HG03460 (cell line): ENCODE data around the gene ULK4.
"Not testable (repeated sequence)": the region's sequence is repeated elsewhere in the genome, so short reads cannot be mapped to it uniquely, and the experiment has no call there.

Experiments used
- ATAC-seq: cut with Tn5 transposase; IDR thresholded peaks from one replicate; pipeline ENCODE4 v1.9.1; 2021; ENCODE audit not compliant: unreplicated experiment

Gene ULK4

DNA sequence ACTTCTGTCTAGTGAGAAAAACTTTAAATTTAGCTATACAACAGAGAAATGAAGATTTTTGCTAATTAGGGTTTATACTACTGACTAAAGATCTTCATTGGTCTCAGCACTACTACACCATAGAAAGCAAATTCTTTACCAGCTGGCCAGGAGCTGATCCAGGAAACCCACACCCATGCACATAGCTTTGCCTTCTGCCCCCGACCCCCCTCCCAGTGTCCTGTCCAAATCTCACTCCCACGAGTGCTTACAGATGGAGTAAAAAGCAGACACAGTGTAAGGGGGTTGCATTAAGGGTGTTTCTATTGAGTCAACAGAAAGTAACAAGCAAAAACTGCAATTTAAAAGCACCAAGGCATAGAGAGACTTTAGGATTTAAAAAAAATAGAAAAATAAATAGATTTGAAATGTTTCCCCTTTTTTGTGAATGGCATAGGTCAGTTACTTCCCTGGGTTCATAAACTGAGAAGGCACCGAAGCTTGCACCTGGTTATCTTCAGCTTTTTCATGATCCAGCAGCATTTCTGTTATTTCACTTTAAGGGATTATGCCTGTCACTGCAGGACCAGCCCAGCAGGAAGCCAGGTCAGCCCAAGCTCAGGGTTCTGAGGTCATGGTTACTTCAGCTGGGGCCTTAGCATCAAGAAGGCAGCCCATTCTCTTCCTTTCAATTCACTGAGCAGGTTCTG, 638.3 kb downstream of the ULK4 start:
- ATAC-seq: no peak

DNA sequence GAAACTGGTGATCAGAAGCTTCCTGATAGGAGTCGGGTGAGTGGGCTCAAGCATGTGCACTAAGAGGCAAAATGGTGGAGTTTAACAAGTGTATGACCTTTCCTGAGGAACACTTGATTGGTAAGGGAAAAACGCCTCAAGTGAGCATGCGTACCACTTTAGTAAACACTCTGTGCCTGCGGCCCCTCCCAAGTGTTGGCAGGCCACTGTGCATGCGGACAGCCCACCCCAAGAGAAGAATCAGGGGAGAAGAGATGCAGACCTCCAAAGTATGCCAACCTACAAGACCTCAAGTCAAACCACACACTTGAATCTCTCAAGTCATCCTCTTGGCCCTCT, 640.3 kb downstream of the ULK4 start:
- ATAC-seq: no peak

DNA sequence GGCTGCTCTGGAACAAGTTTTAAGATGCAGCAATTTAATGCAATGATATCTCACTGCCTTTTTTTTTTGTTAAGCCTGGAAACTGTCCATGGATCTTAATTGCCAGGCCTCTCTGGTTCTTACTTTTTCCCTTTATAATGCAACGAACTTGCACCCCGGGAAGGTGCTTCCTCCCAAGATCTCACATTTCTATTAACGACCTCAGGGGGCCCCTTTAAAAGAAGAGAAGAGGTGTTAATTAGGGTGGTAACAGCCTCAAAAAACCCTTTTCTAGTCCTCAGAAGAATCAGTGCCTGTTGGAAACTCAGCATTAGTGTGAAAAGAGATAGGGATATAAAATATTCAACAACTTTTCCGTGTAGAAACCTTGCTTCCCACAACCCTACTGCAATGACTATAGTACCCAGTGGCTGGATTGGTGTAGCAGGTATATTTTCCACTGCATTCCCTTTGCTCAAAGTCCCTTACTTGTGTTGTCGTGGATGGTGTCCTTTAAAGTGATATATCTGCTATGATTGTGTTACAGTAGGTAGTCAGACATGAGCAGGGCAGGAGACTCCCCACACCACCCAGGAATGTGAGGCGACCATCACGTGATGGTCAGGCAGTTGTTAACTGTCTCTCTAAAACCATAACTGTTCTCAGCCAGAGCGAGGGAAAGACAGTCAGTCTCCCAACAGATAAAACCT, 640.8 kb downstream of the ULK4 start:
- no peak for ATAC-seq

DNA sequence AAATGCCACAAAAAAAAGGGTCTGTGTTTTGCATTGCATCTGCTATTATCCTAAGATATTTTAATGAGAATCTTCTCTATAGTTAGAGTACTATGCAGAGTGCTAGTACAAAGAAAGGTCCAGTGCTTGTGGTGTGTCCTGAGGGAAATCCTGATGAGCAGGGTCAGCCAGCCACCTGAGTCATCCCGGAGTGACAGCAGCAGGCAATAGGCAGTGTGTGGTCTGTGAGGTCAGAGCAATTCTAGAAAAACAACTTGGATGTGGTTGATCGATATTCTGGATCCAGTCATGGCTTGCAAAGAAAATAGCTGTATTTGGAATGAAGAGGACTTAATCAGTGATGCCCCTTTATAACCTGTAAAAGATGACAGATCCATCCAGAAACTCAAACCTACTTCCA, 643.4 kb downstream of the ULK4 start:
- no peak for ATAC-seq

DNA sequence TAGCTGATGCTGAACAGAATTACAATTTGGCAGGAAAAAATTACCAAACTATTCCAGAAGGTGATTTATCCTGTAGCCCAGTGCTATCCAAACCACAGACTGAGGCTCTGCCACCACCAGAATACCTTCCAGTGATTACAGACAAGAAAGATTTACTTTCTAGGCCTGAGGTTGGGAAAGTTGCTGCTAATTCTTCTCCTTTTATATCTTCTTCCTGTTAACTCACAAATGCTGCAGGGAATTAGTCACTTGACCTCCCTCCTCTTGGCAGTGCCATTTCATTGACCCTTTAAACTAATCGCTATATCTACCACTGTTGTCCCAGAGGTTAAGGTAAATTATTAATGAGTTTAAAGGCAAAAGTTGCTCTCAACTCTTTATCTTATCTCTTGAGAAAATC, 644.2 kb downstream of the ULK4 start:
- no peak for ATAC-seq

DNA sequence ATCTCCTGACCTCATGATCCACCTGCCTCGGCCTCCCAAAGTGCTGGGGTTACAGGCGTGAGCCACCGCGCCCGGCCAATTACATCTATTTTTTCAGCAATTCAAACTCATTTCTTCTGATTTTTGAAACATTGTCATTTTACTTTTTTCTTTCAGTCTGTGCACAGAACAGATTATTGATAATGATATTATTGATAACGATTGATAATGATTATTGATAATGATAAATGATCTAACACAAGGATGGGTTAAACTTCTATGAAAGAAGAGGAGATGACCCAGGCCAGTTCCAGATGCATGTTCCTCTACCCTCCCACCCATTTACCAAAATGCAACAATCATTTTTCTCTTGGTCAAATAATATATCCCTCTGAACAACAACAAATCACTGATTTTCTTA, 644.6 kb downstream of the ULK4 start:
- no peak for ATAC-seq

DNA sequence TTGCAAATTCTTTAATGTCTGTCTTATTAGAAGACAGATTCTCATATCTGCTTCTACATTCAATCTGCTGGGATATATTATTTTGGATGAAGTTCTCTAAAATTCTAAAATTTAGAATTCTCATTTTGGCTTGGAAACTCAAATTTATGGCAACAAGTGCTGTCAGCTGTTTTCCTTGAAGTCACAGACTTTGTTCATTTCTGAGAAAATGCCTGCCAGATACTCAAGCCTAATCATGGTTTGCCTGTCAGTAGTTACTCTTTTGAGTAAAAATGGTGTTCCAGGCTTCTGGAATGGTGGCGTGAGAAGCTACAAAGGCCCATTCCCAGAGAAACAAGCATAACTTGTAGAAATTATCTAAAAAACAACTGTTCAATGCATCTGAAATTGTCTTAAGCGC, 646.8 kb downstream of the ULK4 start:
- ATAC-seq: no peak

DNA sequence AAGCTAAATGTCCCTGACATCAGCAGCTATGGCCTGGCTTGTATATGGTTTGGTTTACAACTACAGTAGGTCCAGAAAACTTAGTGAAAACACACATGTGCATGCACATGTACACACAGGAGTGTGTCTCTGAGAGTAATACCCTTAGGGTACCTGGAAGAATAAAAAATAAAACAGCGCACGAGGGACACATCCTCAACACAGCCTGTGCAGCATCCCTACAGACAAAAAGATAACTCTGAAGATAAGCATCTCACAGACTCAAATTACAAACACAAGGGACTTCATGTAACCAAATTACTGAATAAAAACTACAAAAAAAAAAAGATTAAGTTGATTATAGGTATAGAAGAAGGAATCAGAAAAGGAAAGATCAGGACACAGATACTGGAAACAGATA, 653.8 kb downstream of the ULK4 start:
- ATAC-seq: no peak

DNA sequence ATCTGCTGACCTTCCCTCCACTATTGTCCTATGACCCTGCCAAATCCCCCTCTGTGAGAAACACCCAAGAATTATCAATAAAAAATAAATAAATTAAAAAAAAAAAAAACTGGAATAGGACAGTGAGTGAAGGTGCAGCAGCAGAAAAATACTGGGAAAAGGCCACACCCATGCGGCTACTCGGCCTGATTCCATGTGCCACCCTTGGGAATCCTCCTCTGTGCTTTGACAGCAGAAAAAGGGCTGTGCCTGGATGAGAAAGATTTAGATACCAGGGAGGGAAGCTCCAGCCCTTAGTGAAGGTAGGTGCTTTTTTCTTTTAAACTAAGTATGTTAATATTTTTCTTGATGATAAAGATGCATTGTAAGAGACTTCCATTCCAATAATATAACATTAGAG, 654.8 kb downstream of the ULK4 start:
- ATAC-seq: no peak

DNA sequence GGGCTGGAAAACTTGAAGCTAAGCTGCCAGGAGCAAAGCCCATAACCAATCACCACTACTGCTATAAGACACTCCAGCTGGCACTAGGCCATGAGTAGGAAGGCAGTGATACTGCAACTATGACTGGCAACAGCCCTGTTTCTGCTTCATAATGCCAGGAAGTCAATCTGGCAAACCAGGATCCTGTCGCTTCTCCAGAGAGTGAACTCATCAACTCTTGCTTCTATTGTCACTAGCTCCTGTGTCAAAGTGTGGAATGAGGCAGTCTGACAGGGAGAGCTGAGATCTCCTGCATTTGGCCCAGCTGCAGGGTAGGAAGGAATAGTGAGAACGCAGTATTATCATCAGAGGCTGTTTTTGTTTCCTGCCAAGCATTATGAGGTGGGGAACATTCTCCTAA, 657.3 kb downstream of the ULK4 start:
- no peak for ATAC-seq

DNA sequence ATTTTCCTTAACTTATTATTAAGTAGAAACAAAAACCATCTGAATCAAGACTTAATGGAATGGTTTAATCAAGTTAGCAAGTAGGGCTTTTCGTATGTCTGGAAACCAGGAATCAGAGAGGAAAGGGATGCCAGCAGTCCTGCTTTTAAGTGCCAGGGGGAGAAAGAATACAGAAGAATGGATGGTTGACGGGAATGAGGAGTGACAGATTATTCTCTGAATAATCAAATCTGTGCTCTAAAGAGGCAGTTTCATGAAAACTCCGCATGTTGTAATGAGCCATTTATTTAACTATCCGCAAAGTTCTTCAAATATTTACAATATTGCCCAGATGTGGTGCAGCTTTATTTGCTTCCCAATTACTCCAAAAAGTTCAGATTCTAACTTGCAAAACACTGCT, 659.6 kb downstream of the ULK4 start:
- ATAC-seq: no peak

DNA sequence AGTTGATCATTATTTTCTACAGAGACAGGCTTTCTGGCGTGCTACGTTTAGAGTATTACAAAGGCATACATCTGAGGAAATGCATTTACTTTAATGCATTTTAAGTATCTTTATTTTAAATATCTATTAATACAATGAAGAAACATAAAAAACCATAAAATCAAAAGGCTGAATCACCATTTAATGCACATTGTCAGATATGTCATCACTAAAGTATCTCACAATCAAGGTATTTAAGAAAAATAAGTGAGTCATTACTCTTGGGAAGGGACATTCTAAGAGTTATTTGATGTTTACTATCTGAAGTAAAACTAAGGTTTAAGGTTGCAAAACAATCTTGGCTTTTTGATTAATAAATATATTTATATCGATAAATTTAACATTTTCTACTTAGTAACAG, 660.4 kb downstream of the ULK4 start:
- no peak for ATAC-seq

DNA sequence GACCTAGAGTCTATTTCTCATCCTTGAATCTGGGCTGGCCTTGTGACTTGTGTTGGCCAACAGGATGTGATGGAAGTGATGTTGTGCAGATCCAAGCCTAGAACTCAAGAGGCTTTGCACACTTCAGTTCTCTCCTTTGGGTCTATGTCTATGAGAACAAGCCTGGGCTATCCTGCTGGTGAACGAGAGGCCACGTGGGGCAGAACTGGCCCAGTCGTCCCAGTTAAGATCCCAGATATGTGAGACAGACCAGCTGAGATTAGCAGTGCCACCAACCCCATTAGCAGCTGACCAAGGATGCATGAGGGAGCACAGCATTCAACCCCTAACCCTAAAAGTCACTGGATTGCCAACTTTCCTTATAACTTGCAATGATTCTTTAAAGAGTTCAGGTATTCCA, 662.9 kb downstream of the ULK4 start:
- no peak for ATAC-seq

DNA sequence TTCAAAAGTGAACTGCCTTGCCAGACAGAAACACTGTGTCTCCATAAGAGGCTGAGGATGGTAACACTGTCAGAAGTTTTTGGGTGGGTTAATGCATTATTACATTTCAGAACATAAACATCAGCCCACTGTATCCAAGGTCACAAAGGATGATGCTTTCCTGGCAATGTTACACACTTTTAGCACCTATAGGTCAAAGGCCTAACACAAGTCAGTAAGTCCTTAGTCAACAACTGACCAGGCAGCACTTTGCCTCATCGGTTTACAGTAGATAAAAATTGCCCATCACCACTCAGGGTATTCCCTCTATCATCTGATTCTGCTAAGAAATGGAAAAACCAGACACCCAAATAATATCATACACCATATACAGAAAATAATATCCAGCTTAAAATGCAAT, 664.2 kb downstream of the ULK4 start:
- ATAC-seq: no peak

DNA sequence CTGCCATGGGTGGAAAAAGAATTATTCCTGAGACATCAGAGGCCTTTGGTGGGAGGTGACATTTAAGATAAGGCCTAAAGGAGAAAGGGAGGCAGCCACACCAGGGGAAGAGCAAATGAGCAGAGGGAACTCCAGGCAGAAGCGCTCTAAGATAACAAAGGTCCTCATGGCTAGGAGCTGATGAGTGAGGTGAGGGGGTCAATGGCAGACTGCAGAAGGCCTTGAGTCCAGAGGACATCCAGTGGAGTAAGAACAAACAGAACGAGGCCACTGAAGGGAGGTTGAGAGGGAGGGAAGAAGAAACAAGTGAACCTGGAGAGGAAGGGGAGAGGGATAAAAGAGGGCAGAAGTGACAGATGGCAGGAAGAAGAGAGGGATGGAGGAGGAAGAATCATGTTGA, 665.3 kb downstream of the ULK4 start:
- ATAC-seq: no peak

DNA sequence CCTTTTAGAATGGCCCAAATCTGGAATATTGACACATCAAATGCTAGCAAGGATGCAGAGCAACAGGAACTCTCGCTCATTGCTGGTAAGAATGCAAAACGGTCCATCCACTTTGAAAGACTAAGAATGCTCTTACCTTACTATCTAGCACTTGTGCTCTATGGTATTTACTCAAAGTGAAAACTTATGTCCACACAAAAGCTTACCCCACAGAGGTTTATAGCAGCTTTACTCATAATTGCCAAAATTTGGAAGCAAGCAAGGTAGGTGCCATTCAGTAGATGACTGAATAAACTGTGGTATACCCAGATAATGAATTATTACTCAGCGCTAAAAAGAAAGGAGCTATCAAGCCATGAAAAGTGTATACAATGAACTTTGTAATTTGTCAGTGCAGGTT, 666.2 kb downstream of the ULK4 start:
- ATAC-seq: no peak

DNA sequence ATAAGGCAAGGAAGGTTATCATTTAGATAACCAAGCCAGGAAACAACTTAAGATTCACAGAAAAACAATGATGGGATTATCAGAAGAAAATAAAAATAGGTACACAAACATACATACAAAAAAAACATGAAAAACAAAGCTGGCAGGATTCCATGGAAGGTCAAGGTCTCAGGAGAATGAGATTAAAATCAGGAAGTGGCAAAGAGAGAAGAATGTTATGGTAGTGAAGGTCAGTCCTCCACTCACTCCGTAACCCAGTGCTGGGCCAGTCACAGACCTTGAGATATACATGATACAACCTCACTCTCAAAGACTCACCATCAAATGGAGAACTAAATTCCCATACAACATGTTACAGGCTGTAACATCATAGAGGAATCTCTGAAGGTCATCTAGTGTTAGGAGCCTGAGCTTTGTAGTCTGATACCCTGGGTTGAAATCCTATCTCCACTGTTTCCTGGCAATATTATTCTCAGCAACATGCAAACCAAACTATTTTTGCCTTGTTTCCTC, 668.7 kb downstream of the ULK4 start:
- ATAC-seq: no peak

DNA sequence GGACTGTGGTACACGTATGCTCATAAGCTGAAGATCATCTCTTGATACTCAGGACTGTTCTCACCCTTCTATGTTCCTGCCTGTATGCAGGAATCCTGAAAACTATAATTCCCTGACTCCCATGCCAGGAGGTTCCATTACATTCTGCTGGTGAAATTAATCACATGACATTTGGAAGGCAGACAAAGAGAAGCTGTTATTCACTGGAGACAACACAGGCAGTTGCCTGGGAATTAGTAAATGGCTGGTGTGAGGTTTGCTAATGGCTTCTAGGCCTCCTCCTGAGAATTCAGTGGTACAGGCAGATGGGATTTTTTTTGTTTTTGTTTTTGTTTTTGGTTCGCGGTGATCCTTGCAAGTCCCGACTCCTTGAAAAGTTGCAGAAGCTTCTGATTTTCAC, 671.2 kb downstream of the ULK4 start:
- ATAC-seq: no peak

DNA sequence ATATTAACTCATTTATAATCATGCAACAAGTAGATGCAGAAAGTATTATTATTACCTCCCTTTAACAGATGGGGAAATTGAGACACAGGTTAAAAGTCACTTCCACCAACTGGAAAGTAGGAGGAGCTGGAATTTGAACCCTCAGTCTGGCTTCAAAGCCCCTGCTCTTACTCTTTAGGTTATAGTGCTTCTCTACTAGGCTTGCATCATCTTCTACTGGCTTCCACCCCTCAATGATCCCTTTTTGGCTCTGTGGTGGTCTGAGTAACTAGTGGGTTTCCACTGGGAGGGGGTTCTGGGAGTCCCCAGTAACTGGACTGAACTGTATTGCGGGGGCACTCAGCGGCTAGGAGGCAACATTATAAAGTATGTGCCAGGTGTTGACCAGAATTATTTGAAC, 671.6 kb downstream of the ULK4 start:
- no peak for ATAC-seq

DNA sequence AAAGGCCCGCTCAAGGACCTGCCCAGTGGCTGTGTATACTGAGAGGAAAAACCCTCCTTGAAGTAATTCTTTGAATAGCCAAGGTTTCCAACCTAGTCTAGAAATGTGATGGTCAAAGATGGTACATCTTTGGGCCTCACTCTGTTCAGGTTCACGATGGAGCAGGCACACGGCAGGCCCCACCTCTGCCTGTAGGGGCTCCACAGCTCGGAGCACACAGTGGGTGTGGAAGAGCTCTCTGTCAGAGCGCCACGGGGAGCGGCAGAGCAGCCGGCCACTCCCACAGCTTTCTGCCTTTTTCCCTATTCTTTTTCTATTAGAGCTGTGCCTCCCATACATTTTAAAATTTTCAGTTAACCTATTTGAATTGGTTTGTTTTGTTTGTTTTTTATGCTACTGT, 673.1 kb downstream of the ULK4 start:
- no peak for ATAC-seq

DNA sequence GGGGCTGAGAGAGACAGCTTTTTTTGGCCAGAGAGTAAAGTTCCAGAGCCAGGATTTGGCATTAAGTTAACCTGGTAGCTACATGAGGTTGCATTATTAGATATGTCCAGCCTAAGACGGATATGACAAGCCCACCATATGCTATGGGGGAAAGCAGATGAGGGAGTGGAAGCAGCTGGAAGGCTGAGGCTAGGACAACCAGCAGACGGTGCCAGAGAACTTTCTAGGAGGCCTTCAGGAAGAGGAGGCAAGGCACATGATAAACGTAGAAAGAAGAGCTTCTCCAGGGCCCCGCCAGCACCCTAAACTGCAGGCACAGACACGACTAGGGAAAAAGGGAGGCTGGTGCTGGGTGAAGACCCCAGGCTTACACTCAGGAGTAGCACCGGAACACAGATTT, 675.6 kb downstream of the ULK4 start:
- ATAC-seq: no peak

DNA sequence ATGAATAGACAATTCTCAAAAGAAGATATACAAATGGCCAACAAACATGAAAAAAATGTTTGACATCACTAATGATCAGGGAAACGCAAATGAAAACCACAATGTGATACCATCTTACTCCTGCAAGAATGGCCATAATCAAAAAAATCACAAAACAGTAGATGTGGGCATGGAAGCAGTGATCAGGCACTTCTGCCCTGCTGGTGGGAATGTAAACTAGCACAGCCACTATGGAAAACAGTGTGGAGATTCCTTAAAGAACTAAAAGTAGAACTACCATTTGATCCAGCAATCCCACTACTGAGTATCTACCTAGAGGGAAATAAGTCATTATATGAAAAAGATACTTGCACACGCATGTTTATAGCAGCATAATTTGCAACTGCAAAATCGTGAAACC, 677.0 kb downstream of the ULK4 start:
- not testable (repeated sequence) for ATAC-seq
